ENCODE results near the gene NHLH1.

The NHLH1 gene

DNA sequence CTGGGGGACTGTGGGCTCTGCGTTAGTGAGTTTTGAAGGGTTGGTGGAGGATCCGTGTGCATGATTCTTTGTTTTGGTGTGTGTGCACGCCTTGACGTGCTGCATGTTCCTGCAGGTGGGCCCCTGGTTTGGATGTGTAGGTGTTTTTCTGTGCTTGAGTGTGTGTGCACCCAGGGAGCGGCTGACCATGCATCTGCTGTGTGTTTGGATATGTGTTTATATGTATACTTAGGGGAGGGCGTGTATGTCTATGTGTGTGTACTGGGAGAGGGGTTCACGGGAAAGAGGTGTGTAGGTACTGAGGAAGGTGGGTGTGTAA is 34.6 kb downstream of the NHLH1 start:
- no peaks in the 10 kb centered on the region for H3K27me3 ChIP-seq (ENCODE audit: insufficient read depth, low read depth)
- TF ChIP-seq, protein P1, sequence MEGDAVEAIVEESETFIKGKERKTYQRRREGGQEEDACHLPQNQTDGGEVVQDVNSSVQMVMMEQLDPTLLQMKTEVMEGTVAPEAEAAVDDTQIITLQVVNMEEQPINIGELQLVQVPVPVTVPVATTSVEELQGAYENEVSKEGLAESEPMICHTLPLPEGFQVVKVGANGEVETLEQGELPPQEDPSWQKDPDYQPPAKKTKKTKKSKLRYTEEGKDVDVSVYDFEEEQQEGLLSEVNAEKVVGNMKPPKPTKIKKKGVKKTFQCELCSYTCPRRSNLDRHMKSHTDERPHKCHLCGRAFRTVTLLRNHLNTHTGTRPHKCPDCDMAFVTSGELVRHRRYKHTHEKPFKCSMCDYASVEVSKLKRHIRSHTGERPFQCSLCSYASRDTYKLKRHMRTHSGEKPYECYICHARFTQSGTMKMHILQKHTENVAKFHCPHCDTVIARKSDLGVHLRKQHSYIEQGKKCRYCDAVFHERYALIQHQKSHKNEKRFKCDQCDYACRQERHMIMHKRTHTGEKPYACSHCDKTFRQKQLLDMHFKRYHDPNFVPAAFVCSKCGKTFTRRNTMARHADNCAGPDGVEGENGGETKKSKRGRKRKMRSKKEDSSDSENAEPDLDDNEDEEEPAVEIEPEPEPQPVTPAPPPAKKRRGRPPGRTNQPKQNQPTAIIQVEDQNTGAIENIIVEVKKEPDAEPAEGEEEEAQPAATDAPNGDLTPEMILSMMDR (conservative IDR thresholded peaks at IDR 0.05; ENCODE audit: low read depth, low read length): no peak
- no peak overlapping the region for H3K4me3 ChIP-seq (IDR thresholded peaks at IDR 0.05; ENCODE audit: insufficient read depth, low read depth, low read length)
- no peak overlapping the region for H3K4me2 ChIP-seq
- no peak overlapping the region for H3K27ac ChIP-seq
- H2AFZ ChIP-seq (ENCODE audit: low read depth): no peak overlapping the region
- H4K20me1 ChIP-seq (ENCODE audit: insufficient read depth): no peaks in the 10 kb centered on the region
- H3K36me3 ChIP-seq (ENCODE audit: insufficient read depth): no peaks in the 10 kb centered on the region
- H3K79me2 ChIP-seq (ENCODE audit: insufficient read depth, low read depth): no peaks in the 10 kb centered on the region
- H3K9ac ChIP-seq: no peak overlapping the region
- H3K4me1 ChIP-seq (ENCODE audit: low read depth, poor library complexity, severe bottlenecking): no peaks in the 10 kb centered on the region

DNA sequence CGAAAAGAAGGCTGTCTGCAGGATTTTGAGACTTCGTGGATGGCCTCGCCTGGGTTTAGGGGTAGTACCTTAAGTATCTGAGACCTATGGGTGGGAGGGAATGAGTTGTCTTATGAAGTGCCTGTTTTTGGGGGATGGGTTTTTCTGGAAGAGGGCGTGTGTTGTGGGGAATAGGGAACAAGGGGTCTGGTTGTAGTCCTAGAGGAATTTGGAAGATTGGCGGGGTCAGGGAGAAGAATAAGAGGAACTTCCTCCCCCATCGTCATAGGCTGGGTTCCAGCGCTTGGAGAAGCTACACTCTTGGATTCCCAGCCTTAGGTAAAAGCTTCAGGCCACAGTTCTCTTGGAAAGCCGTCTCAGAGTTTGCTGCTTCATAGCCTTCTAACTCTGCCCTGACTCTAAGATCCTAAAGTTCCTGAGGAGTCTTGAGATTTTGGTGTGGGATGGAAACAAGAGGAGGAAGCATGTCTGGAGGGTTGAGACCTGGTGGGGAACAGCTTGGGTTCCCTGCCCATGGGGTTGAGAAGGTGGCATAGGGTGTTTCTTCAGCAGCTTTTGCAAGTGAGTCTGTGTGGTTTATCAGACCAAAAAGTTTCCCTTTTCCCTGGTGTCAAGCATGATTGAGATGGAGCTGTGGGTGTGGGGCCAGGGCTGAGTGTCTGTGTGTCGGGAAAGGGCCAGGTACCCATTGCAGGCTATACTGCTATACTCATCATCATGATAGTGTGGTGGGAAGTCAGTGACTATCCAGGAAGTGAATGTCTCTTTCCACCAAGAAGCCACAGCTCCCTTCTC is 35.3 kb downstream of the NHLH1 start:
- Histone ChIP-seq H3K79me2 (ENCODE audit: insufficient read depth, low read depth) (no peaks in the 10 kb centered on the region), H3K4me2 (no peak overlapping the region)
- TF ChIP-seq, protein P1 (conservative IDR thresholded peaks at IDR 0.05; ENCODE audit: low read depth, low read length): no peak

DNA sequence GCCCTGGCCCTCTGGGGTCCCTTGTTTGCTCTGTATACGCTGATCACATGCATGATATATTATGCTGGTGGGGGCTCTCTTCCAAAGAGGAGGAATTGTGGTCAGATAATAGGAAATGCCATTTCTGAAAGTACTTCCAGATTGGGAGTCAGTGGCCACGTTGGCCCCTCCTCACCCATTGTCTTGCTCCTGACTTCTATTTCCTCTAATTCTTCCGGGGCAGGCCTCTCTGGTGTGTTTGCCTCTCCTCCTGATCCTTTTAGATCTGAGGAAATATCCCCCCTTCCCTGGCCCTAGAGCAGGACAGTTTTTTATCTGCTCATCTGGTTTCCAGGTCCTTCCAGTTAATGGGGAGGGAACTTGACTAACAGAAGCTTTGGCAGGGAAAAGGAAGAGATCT is 36.4 kb downstream of the NHLH1 start:
- Histone ChIP-seq H3K36me3 (ENCODE audit: insufficient read depth) (no peaks in the 10 kb centered on the region), H3K9ac (no peak overlapping the region), H3K27me3 (ENCODE audit: insufficient read depth, low read depth) (no peaks in the 10 kb centered on the region), H4K20me1 (ENCODE audit: insufficient read depth) (no peaks in the 10 kb centered on the region), H3K4me1 (ENCODE audit: low read depth, poor library complexity, severe bottlenecking) (no peaks in the 10 kb centered on the region), H3K4me2 (no peak overlapping the region), H3K4me3 (IDR thresholded peaks at IDR 0.05; ENCODE audit: insufficient read depth, low read depth, low read length) (no peak overlapping the region), H2AFZ (ENCODE audit: low read depth) (no peak overlapping the region), H3K27ac (no peak overlapping the region), H3K79me2 (ENCODE audit: insufficient read depth, low read depth) (no peaks in the 10 kb centered on the region)
- TF ChIP-seq, protein P1 (conservative IDR thresholded peaks at IDR 0.05; ENCODE audit: low read depth, low read length): no peak

More for the DNA sequence above, 35.3 kb downstream of the NHLH1 start:
- H4K20me1 ChIP-seq (ENCODE audit: insufficient read depth): no peaks in the 10 kb centered on the region
- H3K27me3 ChIP-seq (ENCODE audit: insufficient read depth, low read depth): no peaks in the 10 kb centered on the region
- no peak overlapping the region for H3K9ac ChIP-seq
- no peak overlapping the region for H2AFZ ChIP-seq (ENCODE audit: low read depth)
- no peaks in the 10 kb centered on the region for H3K36me3 ChIP-seq (ENCODE audit: insufficient read depth)
- H3K4me1 ChIP-seq (ENCODE audit: low read depth, poor library complexity, severe bottlenecking): no peaks in the 10 kb centered on the region
- H3K4me3 ChIP-seq (IDR thresholded peaks at IDR 0.05; ENCODE audit: insufficient read depth, low read depth, low read length): no peak overlapping the region
- no peak overlapping the region for H3K27ac ChIP-seq

DNA sequence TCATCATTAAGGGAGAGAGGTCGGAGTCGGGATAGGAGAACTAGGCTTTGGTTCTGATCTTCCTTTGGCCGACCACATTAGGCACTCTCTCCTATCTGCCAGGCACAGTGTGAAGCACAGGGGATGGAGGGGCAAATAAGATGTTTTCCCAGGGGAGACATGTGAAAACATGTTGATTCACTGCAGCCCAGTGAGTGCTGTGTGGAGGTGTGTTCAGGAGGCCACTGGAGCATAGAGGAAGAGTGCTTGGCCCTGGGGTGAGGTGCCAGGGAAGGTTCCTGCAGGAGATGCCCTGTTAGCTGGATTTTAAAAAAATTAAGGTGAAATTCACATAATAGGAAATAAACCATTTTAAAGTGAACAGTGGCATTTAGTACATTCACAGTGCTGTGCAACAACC is 37.2 kb downstream of the NHLH1 start:
- Histone ChIP-seq H3K27me3 (ENCODE audit: insufficient read depth, low read depth) (no peaks in the 10 kb centered on the region), H3K4me1 (ENCODE audit: low read depth, poor library complexity, severe bottlenecking) (no peaks in the 10 kb centered on the region), H3K79me2 (ENCODE audit: insufficient read depth, low read depth) (no peaks in the 10 kb centered on the region)

More for the DNA sequence above, 37.2 kb downstream of the NHLH1 start:
- Histone ChIP-seq H3K27ac (no peak overlapping the region), H4K20me1 (ENCODE audit: insufficient read depth) (no peaks in the 10 kb centered on the region), H3K36me3 (ENCODE audit: insufficient read depth) (no peaks in the 10 kb centered on the region), H3K4me2 (no peak overlapping the region), H2AFZ (ENCODE audit: low read depth) (no peak overlapping the region), H3K4me3 (IDR thresholded peaks at IDR 0.05; ENCODE audit: insufficient read depth, low read depth, low read length) (no peak overlapping the region), H3K9ac (no peak overlapping the region)
- TF ChIP-seq, protein P1 (conservative IDR thresholded peaks at IDR 0.05; ENCODE audit: low read depth, low read length): no peak

All from KMS-11 (cell line).